GM19372 (cell line): ENCODE data around the gene HEATR3.
A peak's percentile ranks its signal among the peaks of the same experiment; 100 is the strongest.

ENCODE experiments used
- ATAC-seq: cut with Tn5 transposase; IDR thresholded peaks from one replicate; pipeline ENCODE4 v1.9.1; 2021; ENCODE audit warnings: mild to moderate bottlenecking, low read depth, moderate library complexity; ENCODE audit not compliant: unreplicated experiment

Gene HEATR3

GRCh38 chr16:50151322-50151721 is 85.6 kb downstream of the HEATR3 start:
- no peak for ATAC-seq

DNA sequence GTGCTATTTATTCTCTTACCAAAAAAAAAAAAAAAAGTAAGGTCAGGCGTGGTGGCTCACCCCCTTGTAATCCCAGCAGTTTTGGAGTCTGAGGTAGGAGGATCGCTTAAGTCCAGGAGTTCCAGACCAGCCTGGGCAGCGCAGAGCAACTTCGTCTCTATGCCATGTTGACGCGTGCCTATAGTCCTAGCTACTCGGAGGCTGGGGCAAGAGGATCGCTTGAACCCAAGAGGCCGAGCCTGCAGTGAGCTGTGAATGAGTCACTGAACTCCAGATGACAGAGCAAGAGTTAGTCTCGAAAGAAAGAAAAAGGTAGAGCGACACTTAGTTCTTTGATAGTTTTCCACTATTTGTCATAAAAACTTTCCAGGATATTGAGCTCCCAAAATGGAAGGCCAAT is 86.0 kb downstream of the HEATR3 start:
- ATAC-seq, result no peak

DNA sequence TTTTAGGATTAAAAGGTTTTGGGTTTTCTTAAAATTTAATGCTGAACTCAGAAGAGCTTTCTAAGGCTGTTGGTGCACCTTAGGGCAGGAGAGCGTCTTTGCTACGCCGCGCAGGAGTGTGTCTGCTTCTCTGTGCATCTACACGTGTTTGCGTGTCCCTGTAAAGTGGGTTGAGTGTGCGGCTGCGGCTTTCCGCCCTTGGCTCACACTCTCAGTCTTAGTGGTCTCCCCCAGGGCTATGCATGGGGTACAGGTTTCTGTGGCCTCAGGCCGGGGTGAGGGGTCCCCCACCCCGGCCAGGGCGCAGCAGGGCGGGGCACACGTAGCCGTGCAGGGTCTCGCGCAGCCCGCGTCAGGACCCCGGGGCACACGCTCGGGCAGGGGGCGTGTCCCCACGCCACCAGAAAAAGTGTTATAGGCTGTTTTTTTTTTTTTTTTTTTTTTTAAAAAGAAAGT is 86.6 kb downstream of the HEATR3 start:
- peak; percentile 40 for ATAC-seq

DNA sequence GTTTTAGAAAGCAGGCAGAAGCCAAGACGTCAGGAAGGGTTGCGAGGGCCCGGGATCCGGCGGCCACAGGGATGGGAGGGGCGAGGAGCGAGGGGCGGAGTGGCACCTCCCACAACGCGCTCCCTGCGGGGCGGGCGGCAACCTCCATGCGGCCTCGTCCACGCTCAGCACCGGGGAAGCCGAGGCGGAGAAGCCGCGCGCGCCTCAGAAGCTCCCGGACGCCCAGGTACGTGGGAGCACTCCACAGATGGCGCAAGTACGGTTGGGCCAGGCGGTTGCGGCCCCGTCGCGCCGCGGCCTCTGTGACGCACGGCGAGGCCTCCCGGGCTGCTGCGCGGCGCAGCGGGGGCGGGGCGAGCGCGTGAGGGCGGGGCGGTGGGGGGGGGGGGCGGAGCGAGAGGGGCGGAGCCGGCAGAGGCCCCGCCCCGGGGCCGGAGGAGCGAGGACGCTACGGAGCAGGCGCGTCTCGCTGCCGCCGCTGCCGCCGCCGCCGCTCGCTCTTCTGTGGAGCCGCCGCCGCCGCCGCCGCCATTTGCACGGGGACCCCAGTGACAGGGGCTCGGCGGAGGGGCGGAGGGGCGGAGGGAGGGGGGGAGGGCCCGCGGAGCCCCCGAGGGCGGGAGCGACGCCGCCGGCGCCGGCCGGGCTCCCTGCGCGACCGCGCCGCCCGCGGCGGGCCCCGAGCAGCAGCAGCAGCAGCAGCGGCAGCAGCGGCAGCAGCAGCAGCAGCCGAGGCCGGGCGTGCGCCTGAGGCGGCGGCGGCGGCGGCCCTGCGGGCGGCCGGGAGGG is 87.2 kb downstream of the HEATR3 start, which contains the start of gene TENT4B:
TSS of gene TENT4B (plus strand) at position 500 of the 789 bp plus-strand sequence. CDS start 316 bp downstream, outside the sequence.
- ATAC-seq, result peak; percentile 71

DNA sequence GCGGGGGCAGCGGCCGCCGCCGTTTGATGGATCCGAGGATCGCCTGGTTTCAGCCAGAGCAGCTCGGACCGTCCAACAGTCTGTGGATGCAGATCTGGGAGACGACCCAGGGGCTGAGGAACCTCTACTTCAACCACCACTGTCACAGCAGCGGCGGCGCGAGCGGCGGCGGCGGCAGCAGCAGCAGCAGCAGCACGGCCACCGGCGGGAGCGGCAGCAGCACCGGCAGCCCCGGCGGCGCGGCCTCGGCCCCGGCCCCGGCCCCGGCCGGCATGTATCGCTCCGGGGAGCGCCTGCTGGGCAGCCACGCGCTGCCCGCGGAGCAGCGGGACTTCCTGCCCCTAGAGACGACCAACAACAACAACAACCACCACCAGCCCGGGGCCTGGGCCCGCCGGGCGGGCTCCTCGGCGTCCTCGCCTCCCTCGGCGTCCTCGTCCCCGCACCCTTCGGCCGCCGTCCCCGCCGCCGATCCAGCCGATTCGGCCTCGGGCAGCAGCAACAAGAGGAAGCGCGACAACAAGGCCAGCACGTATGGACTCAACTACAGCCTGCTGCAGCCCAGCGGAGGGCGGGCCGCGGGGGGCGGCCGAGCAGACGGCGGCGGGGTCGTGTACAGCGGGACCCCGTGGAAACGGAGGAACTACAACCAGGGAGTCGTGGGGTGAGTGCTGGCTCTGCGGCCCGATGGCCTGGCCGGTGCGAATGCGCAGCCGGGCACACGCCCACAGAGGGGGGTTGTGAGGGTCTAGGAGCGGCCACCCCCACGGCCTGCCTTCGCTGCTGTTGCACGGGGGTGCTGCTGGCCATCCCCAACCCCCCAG is 88.0 kb downstream of the HEATR3 start:
- peak; percentile 12 for ATAC-seq

DNA sequence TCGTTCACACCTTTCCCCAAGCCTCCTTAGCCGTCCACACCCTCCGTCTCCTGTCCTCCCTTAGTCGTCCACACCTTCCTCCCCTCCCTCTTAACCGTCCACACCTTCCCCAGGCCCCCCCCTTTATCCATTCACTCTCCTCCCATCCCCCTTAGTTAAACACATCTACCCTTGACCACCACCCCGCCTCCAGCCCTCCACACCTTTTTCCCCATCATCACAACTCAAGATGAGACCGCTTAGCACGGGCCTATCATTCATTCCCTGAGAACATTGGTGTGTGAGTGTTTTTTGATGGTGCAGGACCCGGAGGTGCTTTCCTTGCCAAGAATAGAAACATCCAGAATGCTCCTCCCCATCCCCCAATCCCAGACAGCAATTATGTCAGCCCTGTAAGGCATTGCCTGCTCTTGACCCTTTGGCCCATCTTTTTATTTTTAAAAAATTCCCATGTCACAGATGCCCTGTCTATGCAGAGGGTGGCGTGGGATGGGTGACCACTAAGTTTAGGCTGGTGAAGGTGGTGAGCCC is 88.7 kb downstream of the HEATR3 start:
- ATAC-seq, result no peak

GRCh38 chr16:50155925-50156324 is 90.2 kb downstream of the HEATR3 start:
- no peak for ATAC-seq
